Activated CD4-positive, alpha-beta T cell treated with anti-CD3 and anti-CD28 coated beads, Interleukin-2, Interleukin-6, amounts not matched to agents 100 ng/mL and 50 ng/mL, durations not matched to agents 16 hours and 8 hours (primary cell): ENCODE data around the gene HRAS.

Experiments
- DNase-seq: peaks from one replicate; pipeline ENCODE4 v3.0.0-alpha.2; 2020

Gene HRAS

DNA sequence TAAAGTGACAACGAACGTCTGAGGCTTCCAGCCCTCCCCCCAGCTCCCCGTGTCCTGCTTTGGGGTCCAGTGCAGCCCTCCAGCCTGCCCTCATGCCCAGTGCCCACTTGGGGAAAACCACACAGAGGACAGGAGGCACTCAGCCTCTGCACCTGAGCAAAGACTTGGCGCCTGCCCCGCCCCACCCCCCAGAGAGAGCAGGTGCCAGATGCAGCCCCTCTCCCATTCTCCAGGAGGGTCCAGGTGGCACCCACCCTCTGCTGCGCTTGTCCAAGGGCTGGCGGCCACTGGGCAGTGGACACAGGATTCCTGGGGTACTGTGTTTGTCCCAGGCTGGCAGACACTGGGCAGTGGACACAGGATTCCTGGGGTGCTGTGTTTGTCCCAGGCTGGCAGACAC is 44.0 kb downstream of the HRAS start:
- no peak for DNase-seq

GRCh38 chr11:490930-491260 is 44.5 kb downstream of the HRAS start:
- no peak for DNase-seq

- DNase-seq, result no peak
Observed at GRCh38 chr11:490186-490929, 45.0 kb downstream of the HRAS start.

- DNase-seq, result no peak
Observed at GRCh38 chr11:489610-490185, 45.7 kb downstream of the HRAS start.

- no peak for DNase-seq
Observed at GRCh38 chr11:488992-489391, 46.4 kb downstream of the HRAS start.

- no peak for DNase-seq
Observed at GRCh38 chr11:488579-488978, 46.8 kb downstream of the HRAS start.

GRCh38 chr11:488062-488461 is 47.3 kb downstream of the HRAS start:
- DNase-seq, result no peak

DNA sequence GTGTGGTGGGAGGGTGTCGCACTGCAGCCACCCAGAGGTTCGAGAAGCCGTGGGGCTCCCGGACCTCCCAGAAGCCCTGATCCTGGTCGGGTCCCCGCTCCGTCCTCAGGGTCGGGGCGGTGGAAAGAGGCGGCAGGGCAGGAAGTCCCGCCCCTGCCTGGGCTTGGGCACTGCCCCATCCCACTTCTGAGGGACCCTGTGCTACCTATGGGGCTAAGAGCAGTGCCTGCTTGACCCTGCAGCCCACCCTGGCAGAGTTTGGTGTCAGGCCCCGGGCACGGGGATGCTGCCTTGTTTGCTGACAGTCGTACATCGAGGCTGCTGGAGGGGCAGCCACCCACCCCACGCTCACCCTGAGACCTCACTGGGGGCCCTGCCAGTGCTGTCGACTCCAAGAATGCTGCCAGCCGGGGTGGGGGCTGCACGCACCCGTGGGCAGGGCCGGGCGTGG is 47.8 kb downstream of the HRAS start:
- no peak for DNase-seq

GRCh38 chr11:486189-486588 is 49.2 kb downstream of the HRAS start:
- no peak for DNase-seq

- no peak for DNase-seq
Observed at GRCh38 chr11:484616-485015, 50.8 kb downstream of the HRAS start.
